HG03159 (cell line): Measurements from ENCODE around the gene RPS6KA5.
"Not testable (repeated sequence)": the region's sequence is repeated elsewhere in the genome, so short reads cannot be mapped to it uniquely, and the experiment has no call there.

Source experiments
- ATAC-seq: cut with Tn5 transposase; IDR thresholded peaks from one replicate; pipeline ENCODE4 v1.9.1; 2021; ENCODE audit warnings: mild to moderate bottlenecking, moderate library complexity; ENCODE audit not compliant: unreplicated experiment

RPS6KA5 gene

GRCh38 chr14:90943367-90943766, 117.1 kb downstream of the RPS6KA5 start:
- no peak for ATAC-seq

GRCh38 chr14:90942511-90942910, 117.9 kb downstream of the RPS6KA5 start:
- ATAC-seq: no peak

DNA sequence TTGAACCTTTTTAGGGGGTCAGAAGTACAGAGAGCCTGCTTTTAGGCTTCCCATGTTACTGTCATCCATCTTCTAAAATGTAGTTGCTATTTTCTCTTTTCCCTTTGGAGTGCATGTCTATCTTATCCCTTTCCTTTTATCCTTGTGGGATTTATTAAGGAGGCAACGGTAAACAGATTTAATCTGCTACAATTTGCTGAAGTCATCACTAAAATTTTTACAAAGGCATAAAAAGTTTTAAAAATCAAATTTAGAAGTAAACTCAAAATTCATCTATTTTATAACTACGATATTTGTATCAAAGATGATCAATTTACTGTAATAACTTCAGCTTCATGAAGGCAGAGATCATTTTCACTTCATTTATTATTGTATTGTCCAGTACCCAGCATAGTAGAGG, 118.7 kb downstream of the RPS6KA5 start:
- no peak for ATAC-seq

DNA sequence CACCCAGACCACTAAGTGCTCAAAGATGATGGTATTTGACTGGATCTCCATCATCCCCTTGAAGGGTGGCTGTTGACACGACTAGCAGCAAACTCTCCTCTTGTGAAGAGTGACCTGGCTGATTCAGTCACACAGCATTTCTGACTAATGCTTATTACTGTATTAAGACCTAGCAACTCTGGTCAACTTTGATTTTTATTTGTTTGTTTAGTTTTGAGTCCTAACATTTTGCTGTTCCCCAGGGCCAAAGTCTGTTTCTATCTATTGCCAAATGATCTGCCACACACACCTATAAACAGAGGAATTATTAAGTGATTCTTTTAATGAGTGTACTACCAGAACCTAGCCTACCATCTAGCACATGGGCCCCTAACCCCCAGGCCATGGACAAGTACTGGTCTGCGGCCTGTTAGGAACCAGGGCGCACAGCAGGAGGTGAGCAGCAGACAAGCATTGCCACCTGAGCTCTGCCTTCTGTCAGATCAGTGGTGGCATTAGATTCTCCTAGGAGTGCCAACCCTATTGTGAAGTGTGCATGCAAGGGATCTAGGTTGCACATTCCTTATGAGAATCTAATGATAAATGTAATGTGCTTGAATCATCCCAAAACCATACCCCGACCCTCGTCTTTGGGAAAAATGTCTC, 120.0 kb downstream of the RPS6KA5 start:
- no peak for ATAC-seq

DNA sequence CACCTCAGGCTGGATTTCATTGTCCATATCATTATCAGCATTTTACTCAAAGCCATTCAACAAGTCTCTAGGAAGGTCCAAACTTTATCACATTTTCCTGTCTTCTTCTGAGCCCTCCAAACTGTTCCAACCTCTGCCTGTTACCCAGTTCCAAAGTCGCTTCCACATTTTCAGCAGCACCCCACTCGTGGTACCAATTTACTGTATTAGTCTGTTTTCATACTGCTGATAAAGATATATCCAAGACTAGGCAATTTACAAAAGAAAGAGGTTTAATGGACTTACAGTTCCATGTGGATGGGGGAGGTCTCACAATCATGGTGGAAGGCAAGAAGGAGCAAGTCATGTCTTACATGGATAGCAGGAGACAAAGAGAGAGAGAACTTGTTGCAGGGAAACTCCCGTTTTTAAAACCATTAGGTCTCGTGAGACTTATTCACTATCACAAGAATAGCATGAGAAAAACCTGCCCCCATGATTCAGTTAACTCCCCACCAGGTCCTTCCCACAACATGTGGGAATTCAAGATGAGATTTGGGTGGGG, 121.1 kb downstream of the RPS6KA5 start:
- ATAC-seq: not testable (repeated sequence)

GRCh38 chr14:90938615-90939014, 121.8 kb downstream of the RPS6KA5 start:
- ATAC-seq: no peak

GRCh38 chr14:90936757-90937440, 123.5 kb downstream of the RPS6KA5 start:
- no peak for ATAC-seq

- ATAC-seq: no peak
Measured at GRCh38 chr14:90924621-90925340, 135.7 kb downstream of the RPS6KA5 start.

DNA sequence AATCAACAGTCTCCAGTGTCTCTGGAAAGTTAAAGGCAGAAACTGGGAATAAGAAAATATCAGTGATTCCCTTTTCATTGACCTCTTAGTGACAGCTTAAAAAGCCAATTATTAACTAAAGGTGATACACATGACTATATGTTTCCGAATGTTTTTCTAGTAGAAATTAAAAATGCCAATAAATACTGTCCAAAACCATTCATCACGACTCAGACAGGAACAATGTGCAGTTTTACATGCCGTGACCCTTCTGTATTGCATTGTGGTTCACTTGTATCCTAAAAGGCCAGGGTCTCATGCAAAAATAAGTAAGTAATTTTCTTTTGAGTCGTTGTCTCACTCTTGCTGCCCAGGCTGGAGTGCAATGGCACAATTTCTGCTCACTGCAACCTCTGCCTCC, 138.3 kb downstream of the RPS6KA5 start:
- ATAC-seq: no peak

DNA sequence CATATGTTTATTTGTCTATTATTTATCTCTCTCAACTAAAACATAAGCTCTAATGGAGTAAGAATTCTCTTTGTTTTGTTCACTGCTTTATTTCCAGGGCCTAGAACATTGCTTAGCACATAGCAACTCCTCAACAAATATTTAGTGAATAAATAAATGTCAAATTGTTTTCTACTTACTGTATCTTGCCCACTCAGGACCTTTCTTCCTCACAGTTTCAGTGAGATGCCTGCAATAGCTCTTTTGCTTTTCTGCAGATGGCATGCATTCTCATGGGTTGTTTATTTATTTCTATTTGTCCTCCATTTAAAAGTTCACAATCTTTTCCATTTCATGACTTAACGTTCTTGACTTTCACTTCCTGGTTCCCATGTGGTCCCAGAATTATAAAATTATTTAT, 149.3 kb downstream of the RPS6KA5 start:
- ATAC-seq: no peak

GRCh38 chr14:90907178-90907577, 153.3 kb downstream of the RPS6KA5 start:
- ATAC-seq: no peak

DNA sequence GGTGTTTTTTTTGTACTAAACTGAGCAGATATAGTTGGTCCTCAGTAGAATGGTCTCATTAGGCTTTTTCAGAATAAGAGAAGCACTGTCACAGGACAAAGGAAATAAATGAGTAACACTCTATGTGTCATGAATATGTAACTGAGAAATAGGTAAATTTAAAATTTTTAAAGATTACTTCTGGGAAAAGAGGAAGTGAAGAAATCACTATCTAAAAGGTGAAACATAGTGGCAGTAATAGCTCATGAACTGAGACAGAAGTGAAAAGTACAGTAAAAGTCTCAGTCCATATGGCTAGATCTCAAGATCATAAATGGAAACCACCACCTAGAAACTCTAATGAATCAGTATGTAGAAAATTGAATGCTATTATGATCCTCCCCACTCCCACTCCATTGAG, 154.9 kb downstream of the RPS6KA5 start:
- ATAC-seq: peak; percentile 89

GRCh38 chr14:90903101-90903500, 157.3 kb downstream of the RPS6KA5 start:
- ATAC-seq: peak; percentile 40

DNA sequence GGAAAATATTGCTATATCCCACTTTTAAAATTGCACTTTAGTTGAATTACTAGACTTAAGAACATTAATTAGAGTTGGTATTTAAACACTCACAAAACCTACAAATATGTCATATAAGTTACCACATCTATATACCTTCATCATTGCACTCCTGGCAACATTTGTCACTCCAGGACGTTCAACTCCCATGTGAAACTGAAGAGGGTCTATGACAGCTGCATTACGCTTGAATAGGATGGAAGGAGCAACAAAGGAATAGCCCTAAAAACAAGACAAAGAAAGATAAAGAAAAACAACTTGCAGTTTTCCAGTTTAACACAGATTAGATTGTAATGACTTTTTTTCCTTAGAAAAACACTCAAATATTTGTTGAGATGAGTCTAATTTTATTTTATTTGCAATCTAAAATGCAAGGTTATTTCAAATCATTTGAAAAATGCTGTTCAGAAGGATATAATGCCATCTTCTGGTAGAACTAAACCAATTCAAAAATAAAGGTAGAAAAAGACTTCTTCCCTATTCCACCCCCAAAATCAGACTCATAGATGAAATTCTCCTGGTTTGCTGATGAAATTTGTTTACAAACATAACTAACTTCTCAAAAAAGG, 159.9 kb downstream of the RPS6KA5 start:
- no peak for ATAC-seq

GRCh38 chr14:90897022-90897421, 163.4 kb downstream of the RPS6KA5 start:
- ATAC-seq: no peak

DNA sequence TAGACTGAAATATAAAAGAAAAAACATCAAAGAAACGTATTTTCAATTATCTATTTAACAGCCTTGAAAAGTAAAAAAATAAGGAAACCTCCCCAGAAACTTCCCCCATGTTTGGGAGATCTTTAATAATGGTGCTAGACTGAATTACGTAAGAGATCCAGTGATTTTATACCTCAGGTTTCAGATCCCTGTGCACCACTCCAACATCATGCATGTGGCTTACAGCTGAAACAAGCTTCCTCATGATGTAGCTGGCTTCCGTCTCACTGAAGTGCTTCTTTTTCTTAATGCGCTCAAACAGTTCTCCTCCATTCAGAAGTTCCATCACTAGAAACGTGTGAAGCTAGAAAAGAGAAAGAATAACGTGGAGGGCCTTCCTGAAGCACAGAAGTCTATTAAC, 166.2 kb downstream of the RPS6KA5 start:
- ATAC-seq: no peak

GRCh38 chr14:90893510-90893909, 166.9 kb downstream of the RPS6KA5 start:
- no peak for ATAC-seq

DNA sequence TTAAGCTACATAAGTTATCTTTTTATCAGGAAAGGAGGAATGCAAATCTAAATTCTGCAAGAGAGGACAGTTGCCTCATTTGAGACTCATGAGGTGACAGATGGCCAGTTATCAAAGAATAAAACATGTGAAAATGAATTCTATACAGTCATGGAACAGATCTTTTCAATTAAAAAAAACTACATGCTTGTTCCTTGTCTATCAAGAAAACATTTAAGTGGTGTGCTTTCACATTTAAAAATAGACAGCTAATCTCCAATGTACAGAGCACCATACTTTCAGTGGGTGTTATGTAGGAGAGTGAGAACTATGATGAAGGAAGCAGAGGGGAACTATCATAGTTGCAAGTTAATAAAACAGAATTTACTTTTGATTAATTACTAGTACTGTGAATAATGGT, 167.5 kb downstream of the RPS6KA5 start:
- ATAC-seq: no peak

DNA sequence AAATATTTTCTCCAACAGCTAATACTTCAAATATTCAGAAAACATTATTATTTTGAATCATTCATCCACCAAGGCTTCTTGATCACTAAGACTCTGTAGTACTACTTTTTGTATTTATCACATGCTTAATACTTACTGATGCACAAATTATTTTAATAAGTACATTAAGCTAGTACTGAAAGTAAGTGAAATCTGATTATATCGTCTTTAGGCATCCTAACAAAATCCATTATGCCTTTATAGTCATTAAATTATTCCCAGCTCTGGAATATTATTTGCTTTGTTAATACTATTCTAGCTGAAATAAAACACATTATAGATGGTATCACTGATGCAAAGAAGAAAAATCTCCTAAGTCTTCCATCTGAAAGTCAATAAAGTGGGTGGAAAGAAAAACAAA, 169.1 kb downstream of the RPS6KA5 start:
- ATAC-seq: no peak

DNA sequence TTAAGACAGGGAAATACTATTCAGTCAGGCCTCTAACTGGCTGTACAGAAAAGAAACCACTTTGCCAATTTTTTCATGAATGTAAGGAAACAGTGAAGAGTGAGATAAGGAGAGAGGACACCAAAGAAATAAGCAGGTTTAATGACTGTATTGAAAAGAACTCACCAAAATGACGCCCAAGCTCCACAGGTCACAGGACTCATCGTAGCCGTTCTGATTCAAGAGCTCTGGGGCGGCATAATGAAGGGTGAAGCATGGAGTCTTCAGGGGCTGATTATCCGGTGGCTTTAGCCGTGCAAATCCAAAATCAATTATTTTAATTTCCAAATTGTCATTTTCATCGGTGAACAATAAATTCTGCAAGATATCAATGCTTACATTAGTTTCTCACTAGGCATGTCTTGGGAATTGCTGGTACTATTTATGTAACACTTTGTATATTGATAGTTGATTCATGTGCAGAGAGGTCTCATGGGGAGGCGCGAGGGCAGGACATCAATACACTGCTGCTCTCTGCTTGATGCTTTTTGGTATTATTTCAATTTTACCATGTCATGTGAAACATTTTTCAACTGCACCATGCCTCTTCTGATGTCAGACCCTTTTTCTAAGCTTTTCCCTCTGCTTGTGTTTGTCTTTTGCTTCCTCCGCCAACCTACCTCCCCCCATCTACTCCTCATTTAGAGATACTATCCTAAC, 170.0 kb downstream of the RPS6KA5 start:
- ATAC-seq: no peak

GRCh38 chr14:90886297-90886815, 174.1 kb downstream of the RPS6KA5 start:
- no peak for ATAC-seq
